Aorta (tissue), 5 donors: ENCODE measurements around the gene LMAN1. TPM values are rescaled to one million over a fixed set of nuclear protein-coding genes. Genes with fewer than 3 reads are reported as not detected.

Experiments used
- ATAC-seq: fragments of 200-7000 bp; cut with Tn5 transposase; one replicate; pipeline ENCODE4 v1.9.1; 2022; ENCODE audit warnings: moderate library complexity; ENCODE audit not compliant: low FRiP score
- DNase-seq, 2 donors: peaks; one replicate each; pipeline ENCODE4 v3.0.0-alpha.2; 2020
- H3K27ac ChIP-seq, 2 donors: one replicate each; pipeline ENCODE4 v1.5.1; 2013; ENCODE audit warnings: low read length in 2 of 2, mild to moderate bottlenecking in 2 of 2, moderate library complexity in 2 of 2, control low read depth in 1 of 2, inconsistent platforms in 1 of 2, low read depth in 1 of 2
- H3K27me3 ChIP-seq, 2 donors: one replicate each; pipeline ENCODE4 v1.6.1; 2013; ENCODE audit warnings: control low read depth in 1 of 2, low read length in 1 of 2, mild to moderate bottlenecking in 1 of 2, moderate library complexity in 1 of 2; ENCODE audit not compliant: insufficient read depth in 2 of 2, control insufficient read depth in 1 of 2
- H3K36me3 ChIP-seq, 2 donors: one replicate each; pipeline ENCODE4 v1.6.1; 2013; ENCODE audit warnings: control low read depth in 1 of 2, low read length in 1 of 2, mild to moderate bottlenecking in 1 of 2; ENCODE audit not compliant: insufficient read depth in 2 of 2, control insufficient read depth in 1 of 2
- H3K4me1 ChIP-seq, 2 donors: one replicate each; pipeline ENCODE4 v1.6.1; 2013; ENCODE audit warnings: low read length in 2 of 2, control low read depth in 1 of 2, mild to moderate bottlenecking in 1 of 2, moderate library complexity in 1 of 2; ENCODE audit not compliant: insufficient read depth in 2 of 2, control insufficient read depth in 1 of 2
- H3K4me3 ChIP-seq, 2 donors: one replicate each; pipeline ENCODE4 v1.5.1; 2013; ENCODE audit warnings: low read length in 2 of 2, control low read depth in 1 of 2, mild to moderate bottlenecking in 1 of 2
- H3K9me3 ChIP-seq: one replicate; pipeline ENCODE4 v1.6.1; 2013; ENCODE audit warnings: mild to moderate bottlenecking, low read length; ENCODE audit not compliant: control insufficient read depth
- WGBS, 2 donors: extraction: QIAGEN DNeasy Blood & Tissue Kit; methylation state at CpG; one replicate each; pipeline ENCODE4 v1.1.7; 2013; 5-methylcytosine and 5-hydroxymethylcytosine counted together
- intact Hi-C, 2 donors: fragments of 100-400 bp; cut with DNase I; formaldehyde crosslinking; loops; one replicate each; pipeline versions ENCODE4 v1.14.2 to v1.15.0; 2022
- long read RNA-seq, 2 donors: library from polyadenylated mRNA; unstranded; transcript quantifications; one replicate each; pipeline ENCODE4 v2.0.0, GENCODE V29; 2020 to 2021
- polyA plus RNA-seq, 2 donors: library from polyadenylated mRNA; stranded (reverse); fragments of 200-250 nt; gene quantifications; one replicate each; pipeline ENCODE4 v1.2.3, GENCODE V29; 2013
- total RNA-seq, 2 donors: library from RNA; stranded (reverse); fragmentation: NEBNext Ultra II Directional; extraction: Animal tissue kit (Norgen Biotek cat#: 25700); gene quantifications; one replicate each; pipeline ENCODE4 v1.2.1, GENCODE V29; 2021
- donor health status: healthy with polysubstance abuse.
- donor health status: Bipolar disorder and iron deficiency.
- donor health status: DM: no; HTN: no; CAD: no.
- donor health status: DM: no; HTN: no; CAD: no.
- donor health status: DM: yes; HTN: yes; CAD: no.

LMAN1 gene
- total RNA-seq: 10 to 100 TPM; 70.1 to 71.8 TPM
- 10 to 100 TPM; 13.8 to 24.5 TPM for polyA plus RNA-seq
- long read RNA-seq, donor 1, full-length matches to known transcripts: 12 of 36 reads
- long read RNA-seq, donor 1, partial matches to known transcripts: 16 of 36 reads
- long read RNA-seq, donor 1, other reads (novel, unspliced or antisense): 8 of 36 reads
- long read RNA-seq, donor 2, full-length matches to known transcripts: 11 of 27 reads
- long read RNA-seq, donor 2, partial matches to known transcripts: 8 of 27 reads
- long read RNA-seq, donor 2, other reads (novel, unspliced or antisense): 8 of 27 reads

GRCh38 chr18:59358712-59359575, at the start of gene LMAN1:
Gene LMAN1 (minus strand): TSS chr18:59359265. CDS start chr18:59359244, 21 bp downstream.
- Histone ChIP-seq H3K27me3 (no peaks in the 10 kb centered on the region), H3K36me3 (peaks cover 2 to 4% of the 10 kb centered on the region in 2 donors), H3K9me3 (no peaks in the 10 kb centered on the region), H3K27ac (peak within 1 kb of the TSS; percentile 53 to 71), H3K4me3 (peak within 1 kb of the TSS; percentile 43 to 71), H3K4me1 (no peaks in the 10 kb centered on the region)
- intact Hi-C loops: no loop called here
- 0% methylated on average over 67 to 76 of the region's 76 CpGs for WGBS, 2 donors
- peak; percentile 97 to 98 for DNase-seq
- peak; percentile 100 for ATAC-seq

- intact Hi-C loops: loop anchor here (2.0 to 5.0 kb wide), 4 partner anchors 94 to 155 kb away; no protein-coding TSS in a partner anchor
- Histone ChIP-seq H3K36me3 (no peaks in the 10 kb centered on the region), H3K9me3 (no peaks in the 10 kb centered on the region), H3K27ac (no peak overlapping the region), H3K27me3 (no peaks in the 10 kb centered on the region), H3K4me1 (no peaks in the 10 kb centered on the region), H3K4me3 (no peak overlapping the region)
- DNase-seq (peak; percentile 74 to 83), ATAC-seq (peak; percentile 79)
- WGBS, 2 donors: 19 to 20% methylated on average over 13 of the region's 13 CpGs
Observed at GRCh38 chr18:59402432-59403090, 43.5 kb upstream of the LMAN1 start.

- Histone ChIP-seq H3K9me3 (no peaks in the 10 kb centered on the region), H3K4me3 (no peak overlapping the region), H3K4me1 (no peaks in the 10 kb centered on the region), H3K27ac (no peak overlapping the region), H3K36me3 (no peaks in the 10 kb centered on the region), H3K27me3 (no peaks in the 10 kb centered on the region)
- WGBS, 2 donors: 89 to 92% methylated on average over 6 of the region's 6 CpGs
- ATAC-seq (no peak), DNase-seq (no peak)
- intact Hi-C loops: loop anchor here in 1 of 2 donors (5.0 kb wide), 2 partner anchors 93 to 153 kb away; no protein-coding TSS in a partner anchor
Observed at GRCh38 chr18:59400407-59400806, 41.3 kb upstream of the LMAN1 start.

GRCh38 chr18:59395226-59396175, 36.4 kb upstream of the LMAN1 start:
- H3K27me3 ChIP-seq: peaks cover 0 to 2% of the 10 kb centered on the region in 2 donors
- no peaks in the 10 kb centered on the region for H3K4me1 ChIP-seq
- no peaks in the 10 kb centered on the region for H3K36me3 ChIP-seq
- H3K4me3 ChIP-seq: no peak overlapping the region
- 72 to 76% methylated on average over 10 of the region's 10 CpGs for WGBS, 2 donors
- no peak overlapping the region for H3K27ac ChIP-seq
- intact Hi-C loops: loop anchor here in 1 of 2 donors (5.0 kb wide), 1 partner anchor 33 kb away; no protein-coding TSS in a partner anchor
- no peaks in the 10 kb centered on the region for H3K9me3 ChIP-seq
- no peak for DNase-seq
- ATAC-seq: no peak

GRCh38 chr18:59393381-59393780, 34.3 kb upstream of the LMAN1 start:
- ATAC-seq (no peak), DNase-seq (no peak)
- WGBS, 2 donors: 72 to 77% methylated on average over 3 of the region's 3 CpGs
- Histone ChIP-seq H3K27ac (no peak overlapping the region), H3K9me3 (no peaks in the 10 kb centered on the region), H3K4me3 (no peak overlapping the region), H3K27me3 (peaks cover 0 to 2% of the 10 kb centered on the region in 2 donors), H3K4me1 (no peaks in the 10 kb centered on the region), H3K36me3 (no peaks in the 10 kb centered on the region)
- intact Hi-C loops: no loop called here

GRCh38 chr18:59388817-59389216, 29.8 kb upstream of the LMAN1 start:
- no peak for ATAC-seq
- Histone ChIP-seq H3K27ac (no peak overlapping the region), H3K27me3 (no peaks in the 10 kb centered on the region), H3K4me1 (no peaks in the 10 kb centered on the region), H3K4me3 (no peak overlapping the region), H3K9me3 (peaks cover 1% of the 10 kb centered on the region), H3K36me3 (no peaks in the 10 kb centered on the region)
- WGBS, 2 donors: 69 to 71% methylated on average over 4 of the region's 4 CpGs
- intact Hi-C loops: no loop called here
- no peak for DNase-seq

GRCh38 chr18:59387687-59388565, 28.9 kb upstream of the LMAN1 start:
- DNase-seq: no peak
- H3K36me3 ChIP-seq: no peaks in the 10 kb centered on the region
- H3K4me1 ChIP-seq: no peaks in the 10 kb centered on the region
- no peaks in the 10 kb centered on the region for H3K27me3 ChIP-seq
- no peak for ATAC-seq
- peaks cover 1% of the 10 kb centered on the region for H3K9me3 ChIP-seq
- no peak overlapping the region for H3K27ac ChIP-seq
- WGBS, 2 donors: 72% methylated on average over 11 of the region's 11 CpGs
- H3K4me3 ChIP-seq: no peak overlapping the region
- intact Hi-C loops: no loop called here
